ENCODE results near the gene ASB5.
"Not testable (repeated sequence)": the region's sequence is repeated elsewhere in the genome, so short reads cannot be mapped to it uniquely, and the experiment has no call there.

DNA sequence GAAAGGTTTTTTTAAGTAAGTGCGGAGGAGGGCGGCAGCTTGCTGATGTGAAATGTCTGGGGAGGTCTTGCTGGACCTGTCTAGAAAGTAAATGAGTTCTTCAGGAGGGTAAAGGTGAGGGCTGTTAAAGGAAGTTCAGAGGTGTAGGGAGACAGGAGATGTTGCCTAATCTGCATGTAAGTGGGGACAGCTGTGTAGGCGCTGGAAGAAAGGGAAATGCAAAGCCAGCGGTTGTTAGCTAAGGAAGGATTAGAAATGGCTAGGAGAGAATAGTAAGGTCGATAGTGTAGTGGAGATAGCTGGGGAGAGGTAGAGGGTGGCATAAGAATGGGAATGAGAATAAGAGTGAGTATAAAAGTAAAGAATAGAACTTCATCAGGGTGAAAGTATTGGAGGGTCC lies 26.9 kb upstream of the ASB5 start:
- TF ChIP-seq CTCF (conservative IDR thresholded peaks at IDR 0.05 in 1 of 2, IDR thresholded peaks at IDR 0.05 in 1 of 2; ENCODE audit: extremely low read depth in 1 of 2, insufficient read depth in 1 of 2, low read depth in 1 of 2, low read length in 2 of 2); EZH2 (IDR thresholded peaks at IDR 0.05; ENCODE audit: borderline replicate concordance, low read length): not testable (repeated sequence)

Data from mammary epithelial cell (primary cell).